Activated CD4-positive, alpha-beta T cell treated with anti-CD3 and anti-CD28 coated beads, Interleukin-2, amount 50 U/mL, for 48 hours (primary cell): ENCODE measurements around the gene PCBD1.

ENCODE experiments used
- DNase-seq, 2 experiments: peaks; one replicate each; pipeline ENCODE4 v3.0.0-alpha.2; 2020

Gene PCBD1

GRCh38 chr10:70917226-70917625 is 28.9 kb upstream of the PCBD1 start:
- DNase-seq = no peak

- no peak for DNase-seq
Measured at GRCh38 chr10:70916241-70916640, 27.9 kb upstream of the PCBD1 start.

- no peak for DNase-seq
Measured at GRCh38 chr10:70915806-70916205, 27.4 kb upstream of the PCBD1 start.

- DNase-seq = no peak
Measured at GRCh38 chr10:70915206-70915605, 26.8 kb upstream of the PCBD1 start.

GRCh38 chr10:70914316-70914864 is 26.0 kb upstream of the PCBD1 start:
- no peak for DNase-seq

- no peak for DNase-seq
Measured at GRCh38 chr10:70913893-70914240, 25.5 kb upstream of the PCBD1 start.

GRCh38 chr10:70913191-70913892 is 25.0 kb upstream of the PCBD1 start:
- no peak for DNase-seq

- DNase-seq = no peak
Measured at GRCh38 chr10:70912556-70912955, 24.2 kb upstream of the PCBD1 start.

GRCh38 chr10:70911386-70911785 is 23.0 kb upstream of the PCBD1 start:
- no peak for DNase-seq

- DNase-seq = no peak
Measured at GRCh38 chr10:70910486-70911341, 22.3 kb upstream of the PCBD1 start.

- no peak for DNase-seq
Measured at GRCh38 chr10:70909326-70909935, 21.1 kb upstream of the PCBD1 start.

- DNase-seq = no peak
Measured at GRCh38 chr10:70908406-70909296, 20.3 kb upstream of the PCBD1 start.

- no peak for DNase-seq
Measured at GRCh38 chr10:70907637-70908405, 19.5 kb upstream of the PCBD1 start.

GRCh38 chr10:70906953-70907636 is 18.7 kb upstream of the PCBD1 start:
- no peak for DNase-seq

- no peak for DNase-seq
Measured at GRCh38 chr10:70906031-70906783, 17.8 kb upstream of the PCBD1 start.

- no peak for DNase-seq
Measured at GRCh38 chr10:70905071-70906021, 17.0 kb upstream of the PCBD1 start.

GRCh38 chr10:70903262-70903921 is 15.0 kb upstream of the PCBD1 start:
- DNase-seq = peak; percentile 34 to 42

- no peak for DNase-seq
Measured at GRCh38 chr10:70902661-70903261, 14.4 kb upstream of the PCBD1 start.
